SKM-1 treated with dmso at 0.1 percent for 144 hours (cell line): ENCODE measurements around the gene PCDHB13.
"Not testable (repeated sequence)": the region's sequence is repeated elsewhere in the genome, so short reads cannot be mapped to it uniquely, and the experiment has no call there.

Source experiments
- DNase-seq: peaks from one replicate; lab custom pipeline; 2025; ENCODE audit not compliant: unreplicated experiment; lab: John Stamatoyannopoulos, UW

PCDHB13 gene

DNA sequence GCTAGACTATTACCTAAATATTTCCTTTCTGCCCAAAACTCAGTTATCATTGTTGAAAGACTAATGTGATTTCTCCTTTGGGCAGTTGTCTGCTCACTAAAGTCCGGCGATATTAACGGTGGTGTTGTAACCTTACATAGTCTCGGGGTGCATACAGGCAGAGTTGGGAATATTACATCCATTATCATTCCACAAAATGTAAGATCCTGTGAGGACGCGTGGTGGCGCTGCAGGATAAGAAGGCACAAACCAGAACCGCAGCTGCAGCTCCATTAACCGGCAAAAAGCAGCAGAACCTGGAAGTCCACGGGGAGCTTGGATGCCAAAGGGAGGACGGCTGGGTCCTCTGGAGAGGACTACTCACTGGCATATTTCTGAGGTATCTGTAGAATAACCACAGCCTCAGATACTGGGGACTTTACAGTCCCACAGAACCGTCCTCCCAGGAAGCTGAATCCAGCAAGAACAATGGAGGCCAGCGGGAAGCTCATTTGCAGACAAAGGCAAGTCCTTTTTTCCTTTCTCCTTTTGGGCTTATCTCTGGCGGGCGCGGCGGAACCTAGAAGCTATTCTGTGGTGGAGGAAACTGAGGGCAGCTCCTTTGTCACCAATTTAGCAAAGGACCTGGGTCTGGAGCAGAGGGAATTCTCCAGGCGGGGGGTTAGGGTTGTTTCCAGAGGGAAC is at the start of gene PCDHB13:
TSS of gene PCDHB13 (plus strand) at position 264 of the 684 bp plus-strand sequence. CDS start at position 469, 205 bp downstream.
- DNase-seq: not testable (repeated sequence)

DNA sequence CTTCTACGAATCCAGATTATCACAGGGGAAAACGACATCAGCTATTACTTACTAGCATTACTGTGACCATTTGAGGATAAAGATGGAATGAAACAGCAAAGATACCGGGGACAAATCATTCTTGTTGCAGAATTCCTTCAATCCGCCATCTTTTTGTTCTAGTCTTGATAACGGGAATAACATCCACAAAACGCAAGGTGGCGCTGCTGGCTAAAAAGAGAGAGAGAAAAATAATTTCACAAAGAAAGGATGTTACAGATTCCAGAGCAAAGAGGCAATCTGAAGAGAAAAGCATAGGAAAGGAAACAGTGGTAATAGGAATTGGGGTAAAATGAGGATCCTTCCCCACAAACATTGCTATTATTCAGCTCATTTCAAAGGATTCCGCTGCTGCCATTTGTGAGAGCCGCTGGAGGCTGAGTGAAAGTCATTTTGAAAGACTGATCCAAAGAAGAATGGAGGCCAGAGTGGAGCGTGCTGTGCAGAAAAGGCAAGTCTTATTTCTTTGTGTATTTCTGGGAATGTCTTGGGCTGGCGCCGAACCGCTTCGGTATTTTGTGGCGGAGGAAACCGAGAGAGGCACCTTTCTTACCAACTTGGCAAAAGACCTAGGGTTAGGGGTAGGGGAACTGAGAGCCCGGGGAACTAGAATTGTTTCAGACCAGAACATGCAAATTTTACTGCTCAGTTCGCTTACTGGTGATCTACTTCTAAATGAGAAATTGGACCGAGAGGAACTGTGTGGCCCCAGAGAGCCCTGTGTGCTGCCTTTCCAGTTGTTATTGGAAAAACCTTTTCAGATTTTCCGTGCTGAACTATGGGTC is 41.1 kb upstream of the PCDHB13 start, which contains the start of gene PCDHB7:
TSS of gene PCDHB7 (plus strand) at position 264 of the 824 bp plus-strand sequence. CDS start at position 456, 192 bp downstream.
- DNase-seq: no peak

DNA sequence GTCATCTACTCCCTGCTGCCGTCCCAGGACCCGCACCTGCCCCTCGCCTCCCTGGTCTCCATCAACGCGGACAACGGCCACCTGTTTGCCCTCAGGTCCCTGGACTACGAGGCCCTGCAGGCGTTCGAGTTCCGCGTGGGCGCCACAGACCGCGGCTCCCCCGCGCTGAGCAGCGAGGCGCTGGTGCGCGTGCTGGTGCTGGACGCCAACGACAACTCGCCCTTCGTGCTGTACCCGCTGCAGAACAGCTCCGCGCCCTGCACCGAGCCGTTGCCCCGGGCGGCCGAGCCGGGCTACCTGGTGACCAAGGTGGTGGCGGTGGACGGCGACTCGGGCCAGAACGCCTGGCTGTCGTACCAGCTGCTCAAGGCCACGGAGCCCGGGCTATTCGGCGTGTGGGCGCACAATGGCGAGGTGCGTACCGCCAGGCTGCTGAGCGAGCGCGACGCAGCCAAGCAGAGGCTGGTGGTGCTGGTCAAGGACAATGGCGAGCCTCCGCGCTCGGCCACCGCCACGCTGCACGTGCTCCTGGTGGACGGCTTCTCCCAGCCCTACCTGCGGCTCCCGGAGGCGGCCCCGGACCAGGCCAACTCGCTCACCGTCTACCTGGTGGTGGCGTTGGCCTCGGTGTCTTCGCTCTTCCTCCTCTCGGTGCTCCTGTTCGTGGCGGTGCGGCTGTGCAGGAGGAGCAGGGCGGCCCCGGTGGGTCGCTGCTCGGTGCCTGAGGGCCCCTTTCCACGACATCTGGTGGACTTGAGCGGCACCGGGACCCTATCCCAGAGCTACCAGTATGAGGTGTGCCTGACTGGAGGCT is 39.2 kb upstream of the PCDHB13 start:
- not testable (repeated sequence) for DNase-seq

DNA sequence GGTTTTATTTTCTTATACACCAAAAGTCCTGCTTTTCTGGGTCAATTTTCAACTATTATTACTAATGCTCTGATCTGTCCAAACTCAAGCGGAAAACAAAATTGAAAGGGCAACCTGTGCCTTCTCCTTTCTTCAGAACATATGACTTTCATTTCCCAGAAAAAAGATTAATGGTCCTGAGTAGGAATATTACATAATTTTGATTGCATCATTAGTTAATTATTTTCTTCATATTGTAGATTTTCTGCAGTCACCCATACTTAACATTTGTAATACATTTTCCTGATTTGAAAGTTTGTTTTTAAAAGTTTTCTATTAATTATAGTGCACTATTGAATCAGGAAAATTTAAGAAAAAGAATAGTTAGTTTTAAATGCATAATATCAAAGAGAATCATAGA is 37.8 kb upstream of the PCDHB13 start:
- DNase-seq: no peak

DNA sequence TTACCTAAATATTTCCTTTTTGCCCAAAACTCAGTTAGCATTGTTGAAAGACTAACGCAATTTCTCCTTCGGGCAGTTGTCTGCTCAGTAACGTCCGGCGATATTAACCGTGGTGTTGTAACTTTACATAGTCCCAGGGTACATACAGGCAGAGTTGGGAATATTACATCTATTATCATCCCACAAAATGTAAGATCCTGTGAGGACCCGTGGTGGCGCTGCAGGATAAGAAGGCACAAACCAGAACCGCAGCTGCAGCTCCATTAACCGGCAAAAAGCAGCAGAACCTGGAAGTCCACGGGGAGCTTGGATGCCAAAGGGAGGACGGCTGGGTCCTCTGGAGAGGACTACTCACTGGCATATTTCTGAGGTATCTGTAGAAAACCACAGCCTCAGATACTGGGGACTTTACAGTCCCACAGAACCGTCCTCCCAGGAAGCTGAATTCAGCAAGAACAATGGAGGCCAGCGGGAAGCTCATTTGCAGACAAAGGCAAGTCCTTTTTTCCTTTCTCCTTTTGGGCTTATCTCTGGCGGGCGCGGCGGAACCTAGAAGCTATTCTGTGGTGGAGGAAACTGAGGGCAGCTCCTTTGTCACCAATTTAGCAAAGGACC is 36.0 kb upstream of the PCDHB13 start, which contains the start of gene PCDHB8:
TSS of gene PCDHB8 (plus strand) at position 214 of the 615 bp plus-strand sequence. CDS start at position 459, 245 bp downstream.
- not testable (repeated sequence) for DNase-seq

DNA sequence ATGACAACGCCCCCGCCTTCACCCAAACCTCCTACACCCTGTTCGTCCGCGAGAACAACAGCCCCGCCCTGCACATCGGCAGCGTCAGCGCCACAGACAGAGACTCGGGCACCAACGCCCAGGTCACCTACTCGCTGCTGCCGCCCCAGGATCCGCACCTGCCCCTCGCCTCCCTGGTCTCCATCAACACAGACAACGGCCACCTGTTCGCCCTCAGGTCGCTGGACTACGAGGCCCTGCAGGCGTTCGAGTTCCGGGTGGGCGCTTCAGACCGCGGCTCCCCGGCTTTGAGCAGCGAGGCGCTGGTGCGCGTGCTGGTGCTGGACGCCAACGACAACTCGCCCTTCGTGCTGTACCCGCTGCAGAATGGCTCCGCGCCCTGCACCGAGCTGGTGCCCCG is 34.3 kb upstream of the PCDHB13 start:
- DNase-seq: not testable (repeated sequence)

DNA sequence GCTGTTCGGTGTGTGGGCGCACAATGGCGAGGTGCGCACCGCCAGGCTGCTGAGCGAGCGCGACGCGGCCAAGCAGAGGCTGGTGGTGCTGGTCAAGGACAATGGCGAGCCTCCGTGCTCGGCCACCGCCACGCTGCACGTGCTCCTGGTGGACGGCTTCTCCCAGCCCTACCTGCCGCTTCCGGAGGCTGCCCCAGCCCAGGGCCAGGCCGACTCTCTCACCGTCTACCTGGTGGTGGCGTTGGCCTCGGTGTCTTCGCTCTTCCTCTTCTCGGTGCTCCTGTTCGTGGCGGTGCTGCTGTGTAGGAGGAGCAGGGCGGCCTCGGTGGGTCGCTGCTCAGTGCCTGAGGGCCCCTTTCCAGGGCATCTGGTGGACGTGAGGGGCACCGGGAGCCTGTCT is 33.8 kb upstream of the PCDHB13 start:
- not testable (repeated sequence) for DNase-seq

DNA sequence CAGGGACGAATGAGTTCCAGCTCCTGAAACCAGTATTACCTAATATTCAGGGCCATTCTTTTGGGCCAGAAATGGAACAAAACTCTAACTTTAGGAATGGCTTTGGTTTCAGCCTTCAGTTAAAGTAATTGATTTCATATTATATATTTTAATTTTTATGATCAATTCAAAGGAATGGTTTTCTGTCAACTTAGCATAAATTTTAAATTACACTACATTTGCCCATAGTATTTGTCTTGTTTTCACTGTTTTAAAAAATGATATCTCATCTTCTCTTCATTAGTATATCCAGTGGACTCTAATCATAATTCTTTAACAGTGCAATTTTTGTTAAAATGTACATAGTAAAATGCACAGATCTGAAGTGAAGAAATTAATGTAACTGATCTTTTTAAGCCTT is 33.4 kb upstream of the PCDHB13 start:
- no peak for DNase-seq

DNA sequence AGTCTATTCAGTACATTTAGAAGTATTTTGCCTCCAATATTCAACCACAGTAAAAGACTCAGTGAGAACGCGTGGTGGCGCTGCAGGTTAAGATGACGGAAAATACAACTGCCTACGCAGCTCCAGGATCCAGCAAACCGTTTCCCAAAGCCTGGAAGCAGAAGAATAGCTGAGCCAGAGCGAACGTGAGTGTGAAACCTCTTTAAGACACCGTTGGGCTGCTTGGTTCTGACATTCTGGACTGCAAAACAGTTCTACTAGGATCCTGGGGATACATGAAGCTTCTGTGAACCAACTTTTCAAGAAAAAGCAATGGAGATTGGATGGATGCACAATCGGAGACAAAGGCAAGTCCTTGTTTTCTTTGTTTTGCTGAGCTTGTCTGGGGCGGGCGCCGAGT is 31.5 kb upstream of the PCDHB13 start, which contains the start of gene PCDHB16:
TSS of gene PCDHB16 (plus strand) at position 140 of the 400 bp plus-strand sequence. CDS start at position 313, 173 bp downstream.
- DNase-seq: no peak

DNA sequence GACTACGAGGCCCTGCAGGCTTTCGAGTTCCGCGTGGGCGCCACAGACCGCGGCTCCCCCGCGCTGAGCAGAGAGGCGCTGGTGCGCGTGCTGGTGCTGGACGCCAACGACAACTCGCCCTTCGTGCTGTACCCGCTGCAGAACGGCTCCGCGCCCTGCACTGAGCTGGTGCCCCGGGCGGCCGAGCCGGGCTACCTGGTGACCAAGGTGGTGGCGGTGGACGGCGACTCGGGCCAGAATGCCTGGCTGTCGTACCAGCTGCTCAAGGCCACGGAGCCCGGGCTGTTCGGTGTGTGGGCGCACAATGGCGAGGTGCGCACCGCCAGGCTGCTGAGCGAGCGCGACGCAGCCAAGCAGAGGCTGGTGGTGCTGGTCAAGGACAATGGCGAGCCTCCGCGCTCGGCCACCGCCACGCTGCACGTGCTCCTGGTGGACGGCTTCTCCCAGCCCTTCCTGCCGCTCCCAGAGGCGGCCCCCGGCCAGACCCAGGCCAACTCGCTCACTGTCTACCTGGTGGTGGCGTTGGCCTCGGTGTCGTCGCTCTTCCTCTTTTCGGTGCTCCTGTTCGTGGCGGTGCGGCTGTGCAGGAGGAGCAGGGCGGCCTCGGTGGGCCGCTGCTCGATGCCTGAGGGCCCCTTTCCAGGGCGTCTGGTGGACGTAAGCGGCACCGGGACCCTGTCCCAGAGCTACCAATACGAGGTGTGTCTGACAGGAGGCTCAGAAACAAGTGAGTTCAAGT is 29.4 kb upstream of the PCDHB13 start:
- DNase-seq: not testable (repeated sequence)

DNA sequence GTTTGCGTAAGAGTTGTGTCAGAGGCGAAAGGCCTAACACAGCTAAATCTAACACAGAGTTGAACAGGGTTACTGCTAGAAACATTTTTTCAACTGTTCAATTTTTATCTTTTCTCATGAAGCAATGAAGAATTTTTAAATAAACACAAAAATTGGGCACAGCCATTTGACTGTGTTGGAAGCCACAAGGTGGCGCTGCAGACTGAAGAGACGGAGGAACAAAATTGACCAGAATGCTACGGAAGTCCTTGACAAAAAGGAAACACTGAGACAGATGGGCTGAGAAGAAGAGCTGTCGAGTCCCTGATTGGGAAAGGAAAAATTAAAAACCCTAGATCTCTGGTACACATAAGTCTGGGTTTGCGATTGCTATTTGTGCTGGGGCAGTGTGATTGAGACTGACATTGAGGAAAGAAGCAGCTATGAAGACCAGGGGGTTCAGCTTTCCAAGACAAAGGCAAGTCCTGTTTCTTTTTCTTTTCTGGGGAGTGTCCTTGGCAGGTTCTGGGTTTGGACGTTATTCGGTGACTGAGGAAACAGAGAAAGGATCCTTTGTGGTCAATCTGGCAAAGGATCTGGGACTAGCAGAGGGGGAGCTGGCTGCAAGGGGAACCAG is 26.7 kb upstream of the PCDHB13 start, which contains the start of gene PCDHB9:
TSS of gene PCDHB9 (plus strand) at position 265 of the 616 bp plus-strand sequence. CDS start at position 423, 158 bp downstream.
- peak; percentile 8 for DNase-seq

DNA sequence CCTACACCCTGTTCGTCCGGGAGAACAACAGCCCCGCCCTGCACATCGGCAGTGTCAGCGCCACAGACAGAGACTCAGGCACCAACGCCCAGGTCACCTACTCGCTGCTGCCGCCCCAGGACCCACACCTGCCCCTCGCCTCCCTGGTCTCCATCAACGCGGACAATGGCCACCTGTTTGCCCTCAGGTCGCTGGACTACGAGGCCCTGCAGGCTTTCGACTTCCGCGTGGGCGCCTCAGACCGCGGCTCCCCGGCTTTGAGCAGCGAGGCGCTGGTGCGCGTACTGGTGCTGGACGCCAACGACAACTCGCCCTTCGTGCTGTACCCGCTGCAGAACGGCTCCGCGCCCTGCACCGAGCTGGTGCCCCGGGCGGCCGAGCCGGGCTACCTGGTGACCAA is 25.0 kb upstream of the PCDHB13 start:
- DNase-seq: not testable (repeated sequence)

DNA sequence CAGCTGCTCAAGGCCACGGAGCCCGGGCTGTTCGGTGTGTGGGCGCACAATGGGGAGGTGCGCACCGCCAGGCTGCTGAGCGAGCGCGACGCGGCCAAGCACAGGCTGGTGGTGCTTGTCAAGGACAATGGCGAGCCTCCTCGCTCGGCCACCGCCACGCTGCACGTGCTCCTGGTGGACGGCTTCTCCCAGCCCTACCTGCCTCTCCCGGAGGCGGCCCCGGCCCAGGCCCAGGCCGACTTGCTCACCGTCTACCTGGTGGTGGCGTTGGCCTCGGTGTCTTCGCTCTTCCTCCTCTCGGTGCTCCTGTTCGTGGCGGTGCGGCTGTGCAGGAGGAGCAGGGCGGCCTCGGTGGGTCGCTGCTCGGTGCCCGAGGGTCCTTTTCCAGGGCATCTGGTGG is 24.6 kb upstream of the PCDHB13 start:
- not testable (repeated sequence) for DNase-seq

DNA sequence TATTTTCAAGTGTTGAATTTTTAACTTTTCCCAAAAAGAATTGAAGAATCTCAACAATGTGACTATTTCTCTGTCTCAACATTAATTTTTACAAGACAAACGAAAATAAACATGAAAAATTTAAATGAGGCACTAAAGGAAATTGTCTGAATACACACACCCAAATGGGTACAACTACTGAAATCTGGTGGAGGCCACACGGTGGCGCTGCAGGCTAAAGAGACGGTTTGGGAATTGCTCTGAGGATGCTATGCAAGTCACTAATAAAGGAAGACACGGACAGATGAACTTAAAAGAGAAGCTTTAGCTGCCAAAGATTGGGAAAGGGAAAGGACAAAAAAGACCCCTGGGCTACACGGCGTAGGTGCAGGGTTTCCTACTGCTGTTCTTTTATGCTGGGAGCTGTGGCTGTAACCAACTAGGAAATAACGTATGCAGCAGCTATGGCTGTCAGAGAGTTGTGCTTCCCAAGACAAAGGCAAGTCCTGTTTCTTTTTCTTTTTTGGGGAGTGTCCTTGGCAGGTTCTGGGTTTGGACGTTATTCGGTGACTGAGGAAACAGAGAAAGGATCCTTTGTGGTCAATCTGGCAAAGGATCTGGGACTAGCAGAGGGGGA is 21.5 kb upstream of the PCDHB13 start, which contains the start of gene PCDHB10:
TSS of gene PCDHB10 (plus strand) at position 244 of the 616 bp plus-strand sequence. CDS start at position 444, 200 bp downstream.
- DNase-seq: no peak

DNA sequence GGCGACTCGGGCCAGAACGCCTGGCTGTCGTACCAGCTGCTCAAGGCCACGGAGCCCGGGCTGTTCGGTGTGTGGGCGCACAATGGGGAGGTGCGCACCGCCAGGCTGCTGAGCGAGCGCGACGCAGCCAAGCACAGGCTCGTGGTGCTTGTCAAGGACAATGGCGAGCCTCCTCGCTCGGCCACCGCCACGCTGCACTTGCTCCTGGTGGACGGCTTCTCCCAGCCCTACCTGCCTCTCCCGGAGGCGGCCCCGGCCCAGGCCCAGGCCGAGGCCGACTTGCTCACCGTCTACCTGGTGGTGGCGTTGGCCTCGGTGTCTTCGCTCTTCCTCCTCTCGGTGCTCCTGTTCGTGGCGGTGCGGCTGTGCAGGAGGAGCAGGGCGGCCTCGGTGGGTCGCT is 19.4 kb upstream of the PCDHB13 start:
- not testable (repeated sequence) for DNase-seq

DNA sequence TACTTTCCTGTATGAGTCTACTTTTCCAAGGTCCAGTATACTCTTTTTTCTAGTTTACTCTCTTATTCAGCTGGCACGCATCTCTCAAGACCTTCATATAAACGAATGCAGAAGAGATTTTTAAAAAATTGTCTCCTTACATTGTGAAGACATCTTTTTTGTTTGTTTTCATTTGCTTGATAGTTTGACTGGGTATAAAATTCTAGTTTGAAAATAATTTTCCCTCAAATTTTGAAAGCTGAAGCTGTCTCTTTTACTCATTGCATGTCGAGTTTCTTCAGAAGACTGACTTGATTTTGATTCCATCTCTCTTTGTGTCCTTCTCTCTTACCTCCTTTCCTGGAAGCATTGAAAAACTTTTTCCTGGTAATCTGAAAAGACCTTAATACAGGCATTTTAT is 17.4 kb upstream of the PCDHB13 start:
- no peak for DNase-seq

DNA sequence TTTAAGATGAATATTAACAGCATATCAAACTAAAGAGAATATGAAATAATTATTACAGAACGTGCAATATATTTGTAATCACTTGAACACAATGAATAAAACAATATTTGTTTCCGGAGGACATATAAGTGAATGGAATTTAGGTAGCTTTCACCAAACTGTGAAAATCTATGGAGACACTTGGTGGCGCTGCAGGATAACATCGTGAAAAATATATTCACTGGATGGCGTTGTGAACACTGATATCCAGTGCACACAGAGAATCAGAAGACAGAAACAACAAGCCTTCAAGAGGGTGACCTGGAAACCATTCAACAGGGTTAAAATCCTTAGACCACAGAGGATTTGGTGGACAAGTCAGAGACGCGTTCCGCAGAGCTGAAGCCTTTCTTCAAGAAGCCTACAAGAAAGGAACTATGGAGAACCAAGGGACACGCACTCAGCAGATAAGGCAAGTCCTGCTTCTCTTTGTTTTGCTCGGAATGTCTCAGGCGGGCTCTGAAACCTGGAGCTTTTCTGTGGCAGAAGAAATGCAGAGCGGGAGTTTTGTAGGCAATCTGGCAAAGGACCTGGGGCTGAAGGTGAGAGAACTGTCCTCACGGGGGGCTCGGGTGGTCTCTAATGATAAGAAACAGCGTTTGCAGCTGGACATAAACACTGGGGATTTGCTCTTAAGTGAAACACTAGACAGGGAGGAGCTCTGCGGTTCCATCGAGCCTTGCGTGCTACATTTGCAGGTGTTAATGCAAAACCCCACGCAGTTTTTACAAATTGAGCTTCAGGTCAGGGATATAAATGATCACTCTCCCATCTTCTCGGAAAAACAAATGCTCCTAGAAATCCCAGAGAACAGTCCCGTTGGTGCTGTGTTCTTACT is 14.1 kb upstream of the PCDHB13 start, which contains the start of gene PCDHB11:
TSS of gene PCDHB11 (plus strand) at position 269 of the 877 bp plus-strand sequence. CDS start at position 417, 148 bp downstream.
- no peak for DNase-seq
